RWPE1 (cell line): ENCODE measurements around the gene FLT1.

Experiments
- CTCF ChIA-PET: fragments of 350-600 bp; sonication (Branson Sonifier 250); formaldehyde crosslinking; extraction: SDS; loops from one replicate; lab custom pipeline; 2021; lab: Yijun Ruan, JAX
- POLR2A ChIA-PET: fragments of 400-600 bp; formaldehyde crosslinking; extraction: SDS; loops from one replicate; lab custom pipeline; 2020; ENCODE audit warnings: antibody characterized with exemption; ENCODE audit not compliant: low non-redundant PET; lab: Yijun Ruan, JAX
- DNase-seq: peaks from one replicate; pipeline ENCODE4 v3.0.0; 2012; ENCODE audit warnings: low spot score
- H3K27ac ChIP-seq: fragments of 450-650 bp; 2 replicates; pipeline ENCODE4 v1.5.1; 2017
- TF ChIP-seq, protein P1 (sequence below): fragments of 450-650 bp; conservative IDR thresholded peaks from 2 replicates; pipeline ENCODE4 v1.5.1; 2017; ENCODE audit warnings: low read depth, mild to moderate bottlenecking

The FLT1 gene

DNA sequence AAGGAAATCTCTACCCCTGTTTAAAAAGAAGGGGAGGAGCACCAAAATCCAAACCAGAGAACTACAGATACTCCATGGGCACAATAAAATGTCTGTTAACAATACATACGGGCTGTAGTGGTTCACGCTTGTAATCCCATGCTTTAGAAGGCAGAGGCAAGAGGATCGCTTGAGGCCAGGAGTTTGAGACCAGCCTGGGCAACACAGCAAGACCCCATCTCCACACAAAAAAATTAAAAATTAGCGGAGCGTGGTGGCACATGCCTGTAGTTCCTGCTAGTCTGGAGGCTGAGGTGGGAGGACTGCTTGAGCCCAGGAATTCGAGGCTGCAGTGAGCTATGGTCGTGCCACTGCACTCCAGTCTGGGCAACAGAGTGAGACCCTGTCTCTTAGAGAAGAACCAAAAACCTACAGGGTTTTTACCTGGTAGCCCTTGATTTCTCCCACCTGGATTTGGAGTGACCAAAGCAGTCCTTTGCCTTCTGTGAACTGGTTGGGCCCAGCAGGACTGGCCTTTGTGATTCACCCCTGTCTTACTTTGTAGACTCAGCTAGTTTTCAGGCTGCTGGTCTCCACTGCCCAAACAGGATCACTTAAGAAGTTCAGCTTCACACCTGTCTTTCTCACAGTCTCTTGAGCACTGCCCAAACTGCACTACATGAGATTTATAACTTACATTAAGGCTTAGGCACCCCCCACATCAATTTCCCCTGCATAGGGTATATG, 38.7 kb upstream of the FLT1 start:
- no peak for DNase-seq
- no peak overlapping the region for H3K27ac ChIP-seq
- TF ChIP-seq, protein P1, sequence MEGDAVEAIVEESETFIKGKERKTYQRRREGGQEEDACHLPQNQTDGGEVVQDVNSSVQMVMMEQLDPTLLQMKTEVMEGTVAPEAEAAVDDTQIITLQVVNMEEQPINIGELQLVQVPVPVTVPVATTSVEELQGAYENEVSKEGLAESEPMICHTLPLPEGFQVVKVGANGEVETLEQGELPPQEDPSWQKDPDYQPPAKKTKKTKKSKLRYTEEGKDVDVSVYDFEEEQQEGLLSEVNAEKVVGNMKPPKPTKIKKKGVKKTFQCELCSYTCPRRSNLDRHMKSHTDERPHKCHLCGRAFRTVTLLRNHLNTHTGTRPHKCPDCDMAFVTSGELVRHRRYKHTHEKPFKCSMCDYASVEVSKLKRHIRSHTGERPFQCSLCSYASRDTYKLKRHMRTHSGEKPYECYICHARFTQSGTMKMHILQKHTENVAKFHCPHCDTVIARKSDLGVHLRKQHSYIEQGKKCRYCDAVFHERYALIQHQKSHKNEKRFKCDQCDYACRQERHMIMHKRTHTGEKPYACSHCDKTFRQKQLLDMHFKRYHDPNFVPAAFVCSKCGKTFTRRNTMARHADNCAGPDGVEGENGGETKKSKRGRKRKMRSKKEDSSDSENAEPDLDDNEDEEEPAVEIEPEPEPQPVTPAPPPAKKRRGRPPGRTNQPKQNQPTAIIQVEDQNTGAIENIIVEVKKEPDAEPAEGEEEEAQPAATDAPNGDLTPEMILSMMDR = no peak
- ChIA-PET CTCF (interaction anchor here (0.7 kb wide), 1 partner anchor 124 kb away, joined by 5 read pairs; no protein-coding TSS in a partner anchor), POLR2A (no interaction called here)

DNA sequence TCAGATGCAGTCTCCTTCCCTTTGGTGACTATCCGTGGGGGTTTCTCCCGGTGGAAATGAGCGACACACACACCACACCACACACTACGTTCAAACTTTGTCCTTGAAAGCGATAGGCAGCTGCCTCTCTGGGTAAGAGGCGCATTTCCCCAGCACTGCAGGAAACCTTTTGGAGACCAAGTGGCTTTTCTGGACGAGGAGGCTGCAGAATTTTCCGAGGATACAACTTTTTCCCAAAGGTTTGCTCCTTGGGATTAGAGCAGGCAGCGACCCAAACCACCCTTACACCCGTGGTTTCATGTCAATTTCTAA, 38.2 kb upstream of the FLT1 start:
- DNase-seq = no peak
- TF ChIP-seq, protein P1 = no peak
- POLR2A ChIA-PET = no interaction called here
- CTCF ChIA-PET = no interaction called here
- H3K27ac ChIP-seq = no peak overlapping the region

DNA sequence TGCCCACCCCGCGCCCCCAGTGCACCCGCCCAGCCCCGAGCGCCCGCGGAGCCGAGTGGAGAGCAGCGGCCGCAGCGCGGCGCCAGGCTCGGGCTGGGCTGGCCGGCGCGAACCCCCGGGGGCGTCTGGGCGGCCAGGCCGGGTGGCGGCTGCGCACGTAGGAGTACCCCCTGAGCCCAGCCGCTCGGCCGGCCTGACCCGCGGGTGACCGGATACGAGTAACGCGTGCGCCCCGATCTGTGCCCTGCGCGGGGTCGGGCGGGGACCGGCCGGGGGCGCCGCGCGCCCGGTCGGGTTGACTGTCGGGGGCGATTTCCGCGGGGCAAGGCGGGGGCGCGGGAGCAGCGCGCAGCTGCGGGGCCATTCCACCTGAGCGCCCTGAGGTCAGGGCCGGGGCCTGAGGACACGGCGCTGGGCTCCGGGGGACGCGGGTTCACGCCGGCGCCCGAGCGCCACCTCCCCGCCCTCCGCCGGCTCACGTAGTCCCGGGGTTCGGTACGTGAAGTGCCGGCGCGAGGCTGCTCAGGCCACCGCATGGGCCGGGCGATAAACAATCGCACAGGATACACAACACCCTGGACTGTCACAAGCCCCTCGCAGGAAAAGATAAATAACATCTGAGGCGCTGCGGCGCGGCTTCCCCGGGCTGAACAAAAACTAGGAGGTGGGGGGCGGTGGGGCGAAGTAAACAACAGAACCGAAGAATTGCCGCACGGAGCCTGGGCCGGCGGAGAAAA, 37.6 kb upstream of the FLT1 start:
- no peak for DNase-seq
- ChIA-PET POLR2A (no interaction called here), CTCF (no interaction called here)
- H3K27ac ChIP-seq = no peak overlapping the region
- TF ChIP-seq, protein P1 = no peak

DNA sequence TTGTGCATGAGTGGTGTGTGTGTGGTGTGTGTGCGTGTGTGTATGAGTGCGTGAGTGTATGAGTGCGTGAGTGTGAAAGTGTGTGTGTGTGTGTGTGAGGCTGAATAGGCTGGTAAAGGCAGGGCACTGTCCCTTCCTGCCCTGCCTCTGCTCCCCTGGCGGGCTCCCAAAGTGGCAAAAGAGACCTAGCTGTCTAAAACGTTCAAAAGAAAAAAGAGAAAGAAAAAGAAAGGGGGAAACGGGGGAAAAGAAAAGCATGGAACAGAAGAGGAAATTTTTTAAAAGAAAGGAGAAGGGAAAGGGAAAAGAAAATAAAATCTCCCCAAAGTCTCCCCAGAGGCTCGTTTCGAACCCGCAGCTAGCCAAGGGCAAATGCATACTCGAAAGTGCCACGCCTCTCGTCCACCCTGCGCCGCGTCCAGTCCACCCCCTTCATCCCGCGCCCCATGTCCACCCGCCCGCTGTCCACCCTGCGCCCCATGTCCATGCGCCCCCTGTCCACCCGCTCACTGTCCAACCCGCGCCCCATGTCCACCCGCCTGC, 37.0 kb upstream of the FLT1 start:
- no peak for DNase-seq
- H3K27ac ChIP-seq = no peak overlapping the region
- POLR2A ChIA-PET = no interaction called here

DNA sequence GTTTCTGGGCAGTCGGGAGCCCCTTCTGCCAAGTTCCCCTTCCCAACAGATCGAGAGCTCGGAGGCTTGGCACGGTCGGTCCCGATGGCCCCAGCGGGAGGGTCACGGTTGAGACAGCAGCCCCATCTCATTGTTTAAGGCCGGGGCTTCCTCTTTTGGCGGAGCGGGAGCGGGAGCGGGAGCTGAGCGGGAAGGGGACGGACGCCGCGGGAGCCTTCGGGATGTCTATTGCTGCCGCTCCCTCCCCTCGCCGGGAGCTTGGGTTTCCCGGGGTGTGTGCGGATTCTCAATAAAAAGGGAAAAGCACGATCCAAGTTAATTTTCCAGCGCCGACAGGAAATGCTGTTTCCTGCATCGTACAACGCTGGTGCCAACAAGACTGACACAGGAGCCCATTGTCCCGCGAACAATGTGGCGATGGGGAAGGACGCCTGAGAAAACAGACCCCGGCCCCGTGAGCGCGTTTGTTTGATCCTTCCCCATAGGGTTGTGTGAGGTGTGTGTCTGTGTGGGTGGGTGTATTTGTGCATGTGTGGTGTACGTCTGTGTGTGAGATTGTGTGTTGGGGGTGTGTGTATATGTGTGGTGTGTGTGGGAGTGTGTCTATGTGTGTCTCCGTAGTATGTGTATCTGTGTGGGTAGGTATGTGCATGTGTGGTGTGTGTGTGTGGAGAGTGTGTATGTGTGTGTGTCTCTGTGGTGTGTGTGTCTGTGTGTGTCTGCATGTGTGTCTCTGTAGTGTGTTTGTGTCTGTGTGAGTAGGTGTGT, 36.3 kb upstream of the FLT1 start:
- TF ChIP-seq, protein P1 = no peak
- ChIA-PET POLR2A (no interaction called here), CTCF (interaction anchor here (0.6 kb wide), 1 partner anchor 224 kb away, joined by 6 read pairs; no protein-coding TSS in a partner anchor)
- no peak overlapping the region for H3K27ac ChIP-seq
- no peak for DNase-seq

More for the DNA sequence above, 37.0 kb upstream of the FLT1 start:
- CTCF ChIA-PET = no interaction called here
- TF ChIP-seq, protein P1 = no peak

DNA sequence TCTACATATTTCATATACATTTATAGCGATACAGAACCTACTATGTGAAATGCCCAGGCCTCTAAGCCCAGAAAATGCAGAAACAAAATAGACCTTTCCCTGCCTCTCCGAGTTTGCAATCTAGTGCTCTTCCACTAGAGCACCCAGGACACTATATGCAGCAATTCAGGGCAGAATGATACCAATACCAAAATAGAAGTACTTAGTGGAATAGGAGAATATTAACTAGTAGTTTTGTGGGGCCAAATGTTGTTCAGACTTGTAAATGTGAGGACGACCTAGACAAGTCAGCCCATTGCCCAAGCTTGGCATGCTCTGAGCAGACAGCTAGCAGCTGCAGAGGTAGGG, 35.8 kb upstream of the FLT1 start:
- H3K27ac ChIP-seq = no peak overlapping the region
- TF ChIP-seq, protein P1 = no peak
- POLR2A ChIA-PET = no interaction called here
- CTCF ChIA-PET = interaction anchor here (0.6 kb wide), 1 partner anchor 223 kb away, joined by 6 read pairs; no protein-coding TSS in a partner anchor
- DNase-seq = no peak
